MM.1S (cell line): Measurements from ENCODE around the gene PGM3.

Experiments
- CTCF ChIP-seq: fragments of 300-600 bp; sonication (generic); IDR thresholded peaks from 2 replicates; pipeline ENCODE4 v1.5.1; 2016; ENCODE audit warnings: antibody characterized with exemption, low read length, mixed read lengths
- EZH2phosphoT487 ChIP-seq: fragments of 300-600 bp; sonication (generic); IDR thresholded peaks from 2 replicates; pipeline ENCODE4 v1.6.1; 2018; ENCODE audit warnings: antibody characterized with exemption, low read length

GRCh38 chr6:83198486-83199172 lies 5.6 kb upstream of the PGM3 start:
- no peak for TF ChIP-seq CTCF
- no peak for TF ChIP-seq EZH2phosphoT487
